GM12878 (cell line): ENCODE data around the gene STARD10. TPM values are rescaled to one million over a fixed set of nuclear protein-coding genes. Genes with fewer than 3 reads are reported as not detected.

Experiments used
- ATAC-seq: fragments of 200-7000 bp; cut with Tn5 transposase; 3 replicates; pipeline ENCODE4 v1.9.1; 2020; ENCODE audit warnings: mild to moderate bottlenecking, moderate library complexity
- BruUV-seq: library from RNA; stranded (reverse); fragments of 400-500 nt; replicated peaks from 2 replicates; lab custom pipeline; 2021; lab: Mats Ljungman, UMichigan
- CTCF ChIA-PET: fragments of 300-600 bp; sonication (Branson Sonifier 250); formaldehyde crosslinking; extraction: SDS; loops from one replicate; lab custom pipeline; 2021; ENCODE audit warnings: inconsistent platforms; lab: Yijun Ruan, JAX
- POLR2A ChIA-PET: fragments of 350-600 bp; formaldehyde crosslinking; extraction: SDS; loops from one replicate; lab custom pipeline; 2021; ENCODE audit warnings: inconsistent platforms; lab: Charles Lee
- RAD21 ChIA-PET: fragments of 300-600 bp; sonication (Branson Sonifier 250); formaldehyde crosslinking; loops from one replicate; lab custom pipeline; 2023; ENCODE audit warnings: antibody characterized with exemption; ENCODE audit not compliant: unreplicated experiment; lab: Charles Lee
- SMC1A ChIA-PET: fragments of 300-600 bp; sonication (Branson Sonifier 250); formaldehyde crosslinking; loops from one replicate; lab custom pipeline; 2023; ENCODE audit not compliant: unreplicated experiment, uncharacterized antibody; lab: Charles Lee
- DNase-seq: peaks from one replicate; pipeline ENCODE4 v3.0.0-alpha.2; 2011; ENCODE audit warnings: low read depth, low spot score
- FAIRE-seq: peaks from 3 replicates; lab custom pipeline; 2011; peaks lifted over from hg19 to GRCh38; lab: Jason Lieb, UNC
- H2AFZ ChIP-seq: 2 replicates; pipeline ENCODE4 v1.6.0; 2011; ENCODE audit warnings: low read depth, low read length, control low read depth; ENCODE audit not compliant: control insufficient read depth
- H3K27ac ChIP-seq: 2 replicates; pipeline ENCODE4 v1.5.1; 2011; ENCODE audit warnings: control low read depth; ENCODE audit not compliant: control insufficient read depth, insufficient read depth
- H3K27me3 ChIP-seq, 2 experiments: replicated peaks in 1 of 2; 2 replicates each; pipeline versions ENCODE4 v1.6.0 to v1.6.1; 2011; ENCODE audit warnings: low read length in 1 of 2; ENCODE audit not compliant: control insufficient read depth in 2 of 2, insufficient read depth in 2 of 2
- H3K36me3 ChIP-seq, 2 experiments: 2 replicates each; pipeline ENCODE4 v1.5.1; 2011; ENCODE audit warnings: low read length in 1 of 2; ENCODE audit not compliant: control insufficient read depth in 2 of 2, insufficient read depth in 2 of 2
- H3K4me1 ChIP-seq: 2 replicates; pipeline ENCODE4 v1.6.1; 2011; ENCODE audit warnings: mild to moderate bottlenecking, low read length, moderate library complexity, mixed read lengths; ENCODE audit not compliant: control insufficient read depth, insufficient read depth
- H3K4me2 ChIP-seq: 2 replicates; pipeline ENCODE4 v1.6.0; 2011; ENCODE audit warnings: control low read depth; ENCODE audit not compliant: control insufficient read depth, insufficient read depth
- H3K4me3 ChIP-seq: fragments of 200-600 bp; sonication (generic); 2 replicates; pipeline ENCODE4 v1.5.1; 2016
- H3K79me2 ChIP-seq: 2 replicates; pipeline ENCODE4 v1.6.0; 2011; ENCODE audit warnings: low read length; ENCODE audit not compliant: control insufficient read depth, insufficient read depth
- H3K9ac ChIP-seq: 2 replicates; pipeline ENCODE4 v1.8.0; 2011; ENCODE audit warnings: low read length, control low read depth, mixed read lengths; ENCODE audit not compliant: control insufficient read depth, insufficient read depth
- H3K9me3 ChIP-seq: replicated peaks from 3 replicates; pipeline ENCODE4 v1.5.1; 2011; ENCODE audit warnings: mild to moderate bottlenecking, low read length; ENCODE audit not compliant: control insufficient read depth, insufficient read depth
- H4K20me1 ChIP-seq: 2 replicates; pipeline ENCODE4 v1.6.0; 2011; ENCODE audit not compliant: control insufficient read depth, insufficient read depth
- POLR2A ChIP-seq: IDR thresholded peaks from 2 replicates; pipeline ENCODE4 v1.6.1; 2011; ENCODE audit warnings: low read depth, mild to moderate bottlenecking, low read length
- POLR2AphosphoS2 ChIP-seq: IDR thresholded peaks from 2 replicates; pipeline ENCODE4 v1.6.1; 2011; ENCODE audit warnings: low read depth, mild to moderate bottlenecking, low read length, improper control_type of control experiment, moderate library complexity
- POLR2AphosphoS5 ChIP-seq: IDR thresholded peaks from 2 replicates; pipeline ENCODE4 v1.6.1; 2011; ENCODE audit warnings: mild to moderate bottlenecking, low read length, inconsistent platforms
- SIX5 ChIP-seq: IDR thresholded peaks from 2 replicates; pipeline ENCODE4 v1.6.1; 2011; ENCODE audit warnings: mild to moderate bottlenecking, low read depth, low read length, moderate library complexity; ENCODE audit not compliant: severe bottlenecking
- SMARCA5 ChIP-seq: fragments of 450-650 bp; IDR thresholded peaks from 2 replicates; pipeline ENCODE4 v1.6.1; 2017; ENCODE audit warnings: mild to moderate bottlenecking
- TAF1 ChIP-seq: IDR thresholded peaks from 2 replicates; pipeline ENCODE4 v1.6.1; 2011; ENCODE audit warnings: mild to moderate bottlenecking, low read depth, low read length, borderline replicate concordance
- WGBS: methylation state at CpG from one replicate; pipeline ENCODE4 v1.1.6; 2016; ENCODE audit warnings: low lambda C conversion rate; ENCODE audit not compliant: insufficient replicate concordance, insufficient coverage; ENCODE audit errors: missing lambda C conversion rate; 5-methylcytosine and 5-hydroxymethylcytosine counted together
- in situ Hi-C: fragments of 300-500 bp; cut with MboI; formaldehyde crosslinking; loops from 9 replicates; pipeline ENCODE4 v1.14.3; 2018; ENCODE audit warnings: mixed read lengths
- intact Hi-C: fragments of 100-400 bp; cut with micrococcal nuclease; formaldehyde crosslinking; loops from one replicate; pipeline ENCODE4 v1.14.2; 2022; ENCODE audit not compliant: unreplicated experiment
- polyA plus RNA-seq, 11 experiments: library from polyadenylated mRNA; depleted of rRNA in 4 of 11; unstranded in 6 of 11; stranded (reverse) in 5 of 11; fragments of >200 nt; fragmentation: Nextera tagmentation in 4 of 11; fragmentation: Illumina TruSeq in 1 of 11; extraction: Ambion mirVana in 4 of 11; extraction: Trizol in 1 of 11; gene quantifications; 1 replicate in 1 of 11; 2 replicates in 10 of 11; pipeline versions ENCODE4 v1.2.1 to v1.2.3, GENCODE V29; 2011 to 2016; ENCODE audit warnings: inconsistent platforms in 2 of 11, missing spikeins in 2 of 11, low read depth in 1 of 11
- total RNA-seq, 4 experiments: library from RNA; depleted of rRNA in 3 of 4; stranded (reverse); fragments of >200 nt in 3 of 4; fragmentation: Illumina TruSeq in 1 of 4; extraction: Trizol in 1 of 4; gene quantifications; 2 replicates each; pipeline versions ENCODE4 v1.2.1 to v1.2.3, GENCODE V29; 2013 to 2021
- TF ChIP-seq, protein P1 (sequence below): fragments of 450-650 bp; IDR thresholded peaks from 2 replicates; pipeline ENCODE4 v1.6.1; 2016; ENCODE audit warnings: mild to moderate bottlenecking
- TF ChIP-seq, protein P2 (sequence below): IDR thresholded peaks from 2 replicates; pipeline ENCODE4 v1.6.1; 2012; ENCODE audit warnings: low read depth, low read length, improper control_type of control experiment
- TF ChIP-seq, protein P3 (sequence below): fragments of 450-650 bp; IDR thresholded peaks from 2 replicates; pipeline ENCODE4 v1.6.1; 2016; ENCODE audit warnings: mild to moderate bottlenecking
- TF ChIP-seq, protein P4 (sequence below): fragments of 450-650 bp; IDR thresholded peaks from 2 replicates; pipeline ENCODE4 v1.6.1; 2018; ENCODE audit warnings: borderline replicate concordance, mild to moderate bottlenecking; ENCODE audit not compliant: partially characterized antibody
- TF ChIP-seq, protein P5 (sequence below): fragments of 450-650 bp; conservative IDR thresholded peaks from 2 replicates; pipeline ENCODE4 v1.6.1; 2017; ENCODE audit warnings: mild to moderate bottlenecking, moderate library complexity

The STARD10 gene
- total and polyA plus RNA-seq, 10 of the 15 experiments (the other 5 are each of a cell fraction or from before 2014, with no cell fraction given) = 0.15 to 43.2 (median 23.1) TPM

DNA sequence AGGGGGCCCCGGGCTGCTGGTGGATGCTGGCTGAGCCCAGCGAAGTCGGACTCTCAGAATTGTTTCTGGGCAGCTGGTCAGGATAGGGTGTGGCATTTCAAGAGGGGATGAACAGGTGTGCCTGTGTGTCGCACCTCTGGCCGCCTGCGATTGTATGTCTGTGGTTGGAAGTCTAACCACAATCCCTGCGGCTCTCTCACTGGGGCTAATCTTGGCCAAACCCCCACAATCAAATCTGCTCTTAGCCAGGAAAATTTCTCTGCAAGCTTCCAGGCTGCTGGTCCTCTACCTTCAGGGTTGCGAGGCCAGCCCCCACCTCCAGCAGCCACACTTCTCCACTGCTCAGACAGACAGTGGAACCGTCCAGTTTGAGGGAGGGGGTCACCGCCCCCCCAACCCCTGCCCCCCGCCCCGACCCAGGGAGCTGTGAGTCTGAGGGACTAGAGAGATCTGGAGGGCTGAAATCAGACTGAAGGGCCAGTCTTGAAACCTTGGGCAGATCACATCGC is 21.3 kb upstream of the STARD10 start:
- no peaks in the 10 kb centered on the region for H3K27me3 ChIP-seq
- peak overlapping the region; percentile 89 for H3K4me3 ChIP-seq
- no peak for ATAC-seq
- H3K27ac ChIP-seq = peak overlapping the region; percentile 98
- ChIA-PET RAD21 (interaction anchor here (1.0 to 2.1 kb wide), 11 partner anchors 8 to 474 kb away, joined by 3 to 32 read pairs (median 4); partner anchors contain the start of gene STARD10), SMC1A (interaction anchor here (1.0 to 3.2 kb wide), 12 partner anchors 17 to 356 kb away, joined by 3 to 10 read pairs (median 4); partner anchors contain the start of gene STARD10), CTCF (interaction anchor here (1.0 to 8.3 kb wide), 10 partner anchors 13 to 361 kb away, joined by 3 to 154 read pairs (median 5); partner anchors contain the start of genes FCHSD2 and STARD10), POLR2A (interaction anchor here (0.6 to 5.4 kb wide), 17 partner anchors 12 to 427 kb away, joined by 3 to 46 read pairs (median 4); partner anchors contain the start of gene STARD10)
- peaks cover 55% of the 10 kb centered on the region for H3K79me2 ChIP-seq
- H3K36me3 ChIP-seq = peaks cover 7 to 12% of the 10 kb centered on the region in 2 experiments; a peak in 3 of 4 replicates
- no peaks in the 10 kb centered on the region for H4K20me1 ChIP-seq
- H2AFZ ChIP-seq = peak overlapping the region; percentile 50
- FAIRE-seq = no peak
- intact Hi-C loops = loop anchor here (10.0 kb wide), 1 partner anchor 230 kb away; no protein-coding TSS in a partner anchor
- H3K9ac ChIP-seq = peak overlapping the region; percentile 88
- in situ Hi-C loops = no loop called here
- peaks cover 7% of the 10 kb centered on the region; the same call in 1 of the 2 replicates for H3K4me1 ChIP-seq
- peak overlapping the region; percentile 94 for H3K4me2 ChIP-seq
- TF ChIP-seq SIX5 (no peak), POLR2AphosphoS5 (no peak; the same call in 1 of the 2 replicates), POLR2A (peak; percentile 11; the same call in 1 of the 2 replicates), SMARCA5 (no peak), TAF1 (peak; percentile 11; the same call in 1 of the 2 replicates), POLR2AphosphoS2 (no peak)
- TF ChIP-seq, protein P1, sequence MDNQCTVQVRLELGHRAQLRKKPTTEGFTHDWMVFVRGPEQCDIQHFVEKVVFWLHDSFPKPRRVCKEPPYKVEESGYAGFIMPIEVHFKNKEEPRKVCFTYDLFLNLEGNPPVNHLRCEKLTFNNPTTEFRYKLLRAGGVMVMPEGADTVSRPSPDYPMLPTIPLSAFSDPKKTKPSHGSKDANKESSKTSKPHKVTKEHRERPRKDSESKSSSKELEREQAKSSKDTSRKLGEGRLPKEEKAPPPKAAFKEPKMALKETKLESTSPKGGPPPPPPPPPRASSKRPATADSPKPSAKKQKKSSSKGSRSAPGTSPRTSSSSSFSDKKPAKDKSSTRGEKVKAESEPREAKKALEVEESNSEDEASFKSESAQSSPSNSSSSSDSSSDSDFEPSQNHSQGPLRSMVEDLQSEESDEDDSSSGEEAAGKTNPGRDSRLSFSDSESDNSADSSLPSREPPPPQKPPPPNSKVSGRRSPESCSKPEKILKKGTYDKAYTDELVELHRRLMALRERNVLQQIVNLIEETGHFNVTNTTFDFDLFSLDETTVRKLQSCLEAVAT = no peak
- TF ChIP-seq, protein P2, sequence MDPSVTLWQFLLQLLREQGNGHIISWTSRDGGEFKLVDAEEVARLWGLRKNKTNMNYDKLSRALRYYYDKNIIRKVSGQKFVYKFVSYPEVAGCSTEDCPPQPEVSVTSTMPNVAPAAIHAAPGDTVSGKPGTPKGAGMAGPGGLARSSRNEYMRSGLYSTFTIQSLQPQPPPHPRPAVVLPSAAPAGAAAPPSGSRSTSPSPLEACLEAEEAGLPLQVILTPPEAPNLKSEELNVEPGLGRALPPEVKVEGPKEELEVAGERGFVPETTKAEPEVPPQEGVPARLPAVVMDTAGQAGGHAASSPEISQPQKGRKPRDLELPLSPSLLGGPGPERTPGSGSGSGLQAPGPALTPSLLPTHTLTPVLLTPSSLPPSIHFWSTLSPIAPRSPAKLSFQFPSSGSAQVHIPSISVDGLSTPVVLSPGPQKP = 0 out of 2 replicates have a peak, but pooled peaks have one; percentile 16
- TF ChIP-seq, protein P3, sequence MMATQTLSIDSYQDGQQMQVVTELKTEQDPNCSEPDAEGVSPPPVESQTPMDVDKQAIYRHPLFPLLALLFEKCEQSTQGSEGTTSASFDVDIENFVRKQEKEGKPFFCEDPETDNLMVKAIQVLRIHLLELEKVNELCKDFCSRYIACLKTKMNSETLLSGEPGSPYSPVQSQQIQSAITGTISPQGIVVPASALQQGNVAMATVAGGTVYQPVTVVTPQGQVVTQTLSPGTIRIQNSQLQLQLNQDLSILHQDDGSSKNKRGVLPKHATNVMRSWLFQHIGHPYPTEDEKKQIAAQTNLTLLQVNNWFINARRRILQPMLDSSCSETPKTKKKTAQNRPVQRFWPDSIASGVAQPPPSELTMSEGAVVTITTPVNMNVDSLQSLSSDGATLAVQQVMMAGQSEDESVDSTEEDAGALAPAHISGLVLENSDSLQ = 0 out of 2 replicates have a peak, but pooled peaks have one; percentile 1
- TF ChIP-seq, protein P4, sequence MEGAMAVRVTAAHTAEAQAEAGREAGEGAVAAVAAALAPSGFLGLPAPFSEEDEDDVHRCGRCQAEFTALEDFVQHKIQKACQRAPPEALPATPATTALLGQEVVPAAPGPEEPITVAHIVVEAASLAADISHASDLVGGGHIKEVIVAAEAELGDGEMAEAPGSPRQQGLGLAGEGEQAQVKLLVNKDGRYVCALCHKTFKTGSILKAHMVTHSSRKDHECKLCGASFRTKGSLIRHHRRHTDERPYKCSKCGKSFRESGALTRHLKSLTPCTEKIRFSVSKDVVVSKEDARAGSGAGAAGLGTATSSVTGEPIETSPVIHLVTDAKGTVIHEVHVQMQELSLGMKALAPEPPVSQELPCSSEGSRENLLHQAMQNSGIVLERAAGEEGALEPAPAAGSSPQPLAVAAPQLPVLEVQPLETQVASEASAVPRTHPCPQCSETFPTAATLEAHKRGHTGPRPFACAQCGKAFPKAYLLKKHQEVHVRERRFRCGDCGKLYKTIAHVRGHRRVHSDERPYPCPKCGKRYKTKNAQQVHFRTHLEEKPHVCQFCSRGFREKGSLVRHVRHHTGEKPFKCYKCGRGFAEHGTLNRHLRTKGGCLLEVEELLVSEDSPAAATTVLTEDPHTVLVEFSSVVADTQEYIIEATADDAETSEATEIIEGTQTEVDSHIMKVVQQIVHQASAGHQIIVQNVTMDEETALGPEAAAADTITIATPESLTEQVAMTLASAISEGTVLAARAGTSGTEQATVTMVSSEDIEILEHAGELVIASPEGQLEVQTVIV = no peak
- TF ChIP-seq, protein P5, sequence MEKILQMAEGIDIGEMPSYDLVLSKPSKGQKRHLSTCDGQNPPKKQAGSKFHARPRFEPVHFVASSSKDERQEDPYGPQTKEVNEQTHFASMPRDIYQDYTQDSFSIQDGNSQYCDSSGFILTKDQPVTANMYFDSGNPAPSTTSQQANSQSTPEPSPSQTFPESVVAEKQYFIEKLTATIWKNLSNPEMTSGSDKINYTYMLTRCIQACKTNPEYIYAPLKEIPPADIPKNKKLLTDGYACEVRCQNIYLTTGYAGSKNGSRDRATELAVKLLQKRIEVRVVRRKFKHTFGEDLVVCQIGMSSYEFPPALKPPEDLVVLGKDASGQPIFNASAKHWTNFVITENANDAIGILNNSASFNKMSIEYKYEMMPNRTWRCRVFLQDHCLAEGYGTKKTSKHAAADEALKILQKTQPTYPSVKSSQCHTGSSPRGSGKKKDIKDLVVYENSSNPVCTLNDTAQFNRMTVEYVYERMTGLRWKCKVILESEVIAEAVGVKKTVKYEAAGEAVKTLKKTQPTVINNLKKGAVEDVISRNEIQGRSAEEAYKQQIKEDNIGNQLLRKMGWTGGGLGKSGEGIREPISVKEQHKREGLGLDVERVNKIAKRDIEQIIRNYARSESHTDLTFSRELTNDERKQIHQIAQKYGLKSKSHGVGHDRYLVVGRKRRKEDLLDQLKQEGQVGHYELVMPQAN = 0 out of 2 replicates have a peak, but pooled peaks have one; percentile 7
- TF ChIP-seq, all 136 proteins: peak for 5
- WGBS = 3% methylated on average over 13 of the region's 13 CpGs
- BruUV-seq = TSS peak; percentile 35
- no peak for DNase-seq
- no peaks in the 10 kb centered on the region for H3K9me3 ChIP-seq
